Iris pigment epithelial cell (primary cell): ENCODE data around the gene VPS35.
"Not testable (repeated sequence)": the region's sequence is repeated elsewhere in the genome, so short reads cannot be mapped to it uniquely, and the experiment has no call there.

Experiments
- DNase-seq: peaks from one replicate; pipeline ENCODE4 v3.0.0-alpha.2; 2011; ENCODE audit warnings: low read depth

VPS35 gene

DNA sequence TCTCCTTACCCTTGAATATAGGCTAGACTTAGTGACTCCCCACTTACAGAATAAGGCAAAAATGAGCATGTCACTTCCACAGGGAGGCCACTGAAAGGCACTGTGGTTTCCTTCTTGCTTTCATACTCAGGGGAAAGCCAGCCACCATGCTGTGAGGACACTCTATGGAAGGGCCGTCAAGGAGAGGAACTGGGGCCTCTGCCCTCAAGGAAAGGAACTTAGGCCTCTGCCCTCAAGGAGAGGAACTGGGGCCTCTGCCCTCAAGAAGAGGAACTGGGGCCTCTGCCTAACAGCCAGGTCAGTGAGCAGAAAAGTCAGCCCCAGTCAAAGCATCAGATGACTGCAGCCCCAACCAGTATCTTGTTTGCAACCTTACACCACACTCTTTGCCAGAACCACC lies 30.1 kb downstream of the VPS35 start:
- peak; percentile 20 for DNase-seq

- no peak for DNase-seq
Observed at GRCh38 chr16:46651305-46651704, 37.7 kb downstream of the VPS35 start.

DNA sequence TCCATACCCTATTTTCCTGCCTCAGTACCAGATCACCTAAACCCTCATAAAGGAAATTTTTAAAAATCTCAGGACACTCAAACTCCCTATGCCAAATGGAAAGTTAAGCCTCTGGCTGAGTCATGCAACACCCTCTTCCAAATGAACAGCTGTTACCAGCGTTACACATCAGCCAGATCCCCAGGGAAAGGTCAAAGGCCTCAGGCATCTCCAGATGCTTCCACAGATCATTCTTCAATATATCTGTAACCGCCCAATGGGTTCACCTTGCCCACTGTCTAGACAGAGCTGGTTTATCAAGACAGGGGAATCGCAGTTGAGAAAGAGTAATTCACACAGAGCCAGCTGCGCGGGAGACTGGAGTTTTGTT lies 38.7 kb downstream of the VPS35 start:
- DNase-seq = no peak

GRCh38 chr16:46649588-46650253 lies 39.3 kb downstream of the VPS35 start:
- no peak for DNase-seq

GRCh38 chr16:46648656-46649055 lies 40.3 kb downstream of the VPS35 start:
- DNase-seq = no peak

DNA sequence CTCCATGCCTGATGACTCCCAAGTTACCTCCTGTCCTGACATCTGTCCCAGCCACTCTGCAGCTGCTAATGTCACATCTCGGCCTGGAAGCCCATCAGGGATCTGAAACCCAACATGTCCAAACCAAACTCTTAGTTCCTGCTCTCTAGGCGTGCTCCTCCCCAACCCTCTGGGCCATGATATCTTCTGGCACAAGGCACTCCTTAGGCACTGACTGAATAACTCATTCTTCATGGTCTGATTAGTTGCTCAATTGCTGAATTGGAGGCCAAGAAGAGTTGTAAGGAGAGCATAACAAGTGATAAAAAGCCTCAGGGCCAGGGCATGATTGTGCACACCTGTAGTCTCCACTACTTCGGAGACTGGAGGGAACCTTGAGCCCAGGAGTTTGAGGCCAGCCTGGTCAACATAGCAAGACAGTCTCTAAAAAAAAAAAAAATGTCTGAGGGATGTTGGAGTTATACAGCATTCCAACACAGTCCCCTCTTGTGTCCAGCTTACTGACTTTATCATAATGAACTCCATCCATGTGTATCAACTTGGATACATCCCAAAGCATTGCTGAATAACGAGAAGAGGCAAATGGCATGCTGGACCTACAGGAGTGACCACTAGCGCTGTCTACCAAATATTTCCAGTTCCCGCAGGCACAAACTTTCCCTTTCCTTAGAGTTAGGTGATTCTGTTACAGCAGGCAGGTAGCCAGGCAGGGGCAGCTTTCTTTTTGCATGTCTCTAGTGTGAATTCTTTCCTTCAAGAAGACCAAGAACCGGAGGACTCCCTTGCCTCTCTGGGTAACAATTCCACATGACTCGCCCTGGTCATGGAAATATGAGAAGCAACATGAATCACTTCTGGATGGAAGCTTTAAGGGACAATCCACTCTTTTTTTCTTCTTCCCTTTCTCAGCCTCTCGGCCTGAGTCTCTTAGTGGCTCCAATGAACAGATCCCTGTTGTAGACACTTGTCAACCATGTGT lies 49.7 kb downstream of the VPS35 start:
- DNase-seq = peak; percentile 65

DNA sequence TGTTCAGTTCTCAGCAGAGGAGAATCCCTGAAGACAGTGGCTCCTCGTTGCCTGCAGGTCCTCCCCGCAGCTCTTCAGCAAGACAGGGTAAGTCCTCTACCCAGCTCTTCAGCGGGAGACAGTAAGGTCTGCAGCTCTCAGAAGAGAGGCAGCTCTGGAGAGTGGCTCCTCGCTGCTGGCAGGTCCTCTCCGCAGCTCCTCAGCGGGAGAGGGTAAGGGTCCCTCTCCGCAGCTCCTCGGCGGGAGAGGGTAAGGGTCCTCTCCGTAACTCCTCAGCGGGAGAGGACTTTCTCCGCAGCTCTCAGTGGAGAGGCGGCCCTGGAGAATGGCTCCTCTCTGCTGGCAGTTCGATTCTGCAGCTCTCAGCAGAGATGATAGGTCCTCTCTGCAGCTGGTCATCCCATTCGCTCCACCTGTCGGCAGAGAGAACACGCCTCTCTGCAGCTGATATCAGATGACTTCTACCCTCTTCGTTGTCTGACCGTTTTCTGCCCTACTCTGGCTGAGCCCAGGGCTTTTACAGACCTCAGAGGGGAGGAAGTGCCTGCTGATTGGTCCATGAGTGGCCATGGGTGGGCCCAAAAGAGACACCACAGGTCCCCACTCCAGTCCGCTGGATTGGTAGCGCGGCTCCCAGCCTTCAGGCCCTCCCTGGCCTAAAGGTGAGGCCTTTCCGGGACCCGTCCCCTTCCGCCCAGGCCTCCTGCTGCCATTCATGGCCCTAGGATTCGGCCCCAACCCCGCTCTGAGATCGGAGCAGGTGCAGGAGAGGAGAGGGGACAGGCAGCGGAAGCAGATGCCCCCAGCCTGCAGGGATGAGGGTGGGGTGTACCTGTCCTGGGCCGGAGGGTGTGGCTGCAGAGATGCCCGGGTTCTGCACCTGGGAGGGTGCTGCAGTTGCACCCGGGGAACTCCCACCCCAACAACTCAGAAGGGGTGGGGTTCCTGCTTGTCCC lies 55.9 kb downstream of the VPS35 start:
- no peak for DNase-seq

DNA sequence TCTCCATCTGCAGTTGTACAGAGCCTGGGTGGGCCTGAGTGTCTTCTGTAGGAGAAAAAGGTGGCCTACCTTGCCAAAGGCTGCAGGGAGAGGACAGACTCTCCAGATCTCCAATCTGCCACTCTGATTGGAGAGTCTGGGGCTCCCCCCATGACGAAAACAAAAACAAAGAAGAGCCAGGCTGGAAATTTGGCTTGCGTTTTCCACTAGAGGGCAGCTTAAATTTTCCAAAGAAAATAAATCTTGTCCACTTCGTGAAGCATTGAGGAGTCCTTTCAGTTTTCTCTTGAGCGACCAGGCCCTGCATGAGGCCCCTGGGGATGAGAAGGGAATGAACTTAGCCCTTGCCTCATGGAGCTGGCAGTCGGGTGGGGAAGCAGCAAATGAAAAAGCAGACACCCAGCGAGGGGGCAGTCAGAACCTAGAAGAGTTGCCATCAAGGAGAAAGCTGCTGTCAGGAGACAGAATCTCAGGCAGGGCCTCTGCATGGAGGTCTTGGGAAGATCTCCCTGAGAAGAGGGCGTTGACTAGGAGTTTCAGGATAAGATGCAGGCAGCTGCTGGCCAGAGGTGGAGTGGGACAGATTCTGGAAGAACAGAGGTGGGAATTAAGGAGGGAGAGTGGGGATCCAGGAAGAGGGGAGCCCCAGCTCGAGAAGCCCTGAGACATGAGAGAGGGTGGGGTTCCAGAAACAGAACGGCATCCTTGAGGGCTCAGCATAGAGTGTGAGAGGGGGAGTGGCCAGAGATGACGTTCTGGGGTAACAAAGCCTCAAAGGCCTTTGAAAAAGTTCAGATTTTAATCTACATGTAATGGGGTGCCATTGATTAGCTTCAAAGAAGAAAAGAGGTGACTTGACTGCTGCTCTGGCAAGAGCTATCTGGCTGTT lies 59.4 kb downstream of the VPS35 start:
- peak; percentile 61 for DNase-seq

DNA sequence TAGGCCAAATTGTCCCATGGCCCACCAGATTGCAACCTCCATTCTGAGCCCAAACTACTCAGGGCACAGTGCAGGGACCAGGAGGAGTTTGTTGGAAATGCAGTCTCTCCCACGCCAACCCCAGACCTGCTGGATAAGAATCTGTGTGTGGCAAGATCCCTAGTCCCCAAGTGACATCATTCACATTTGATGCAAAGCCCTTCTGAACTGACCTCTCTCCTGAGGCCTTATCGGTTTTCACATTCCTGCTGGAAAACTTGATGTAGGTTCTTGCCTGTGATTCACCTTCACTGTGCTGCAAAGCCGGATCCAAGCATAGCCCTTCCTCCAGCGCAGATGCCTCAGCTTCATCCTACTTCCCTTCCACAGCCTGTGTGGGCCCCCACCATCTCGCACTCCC lies 61.2 kb downstream of the VPS35 start:
- DNase-seq = no peak

DNA sequence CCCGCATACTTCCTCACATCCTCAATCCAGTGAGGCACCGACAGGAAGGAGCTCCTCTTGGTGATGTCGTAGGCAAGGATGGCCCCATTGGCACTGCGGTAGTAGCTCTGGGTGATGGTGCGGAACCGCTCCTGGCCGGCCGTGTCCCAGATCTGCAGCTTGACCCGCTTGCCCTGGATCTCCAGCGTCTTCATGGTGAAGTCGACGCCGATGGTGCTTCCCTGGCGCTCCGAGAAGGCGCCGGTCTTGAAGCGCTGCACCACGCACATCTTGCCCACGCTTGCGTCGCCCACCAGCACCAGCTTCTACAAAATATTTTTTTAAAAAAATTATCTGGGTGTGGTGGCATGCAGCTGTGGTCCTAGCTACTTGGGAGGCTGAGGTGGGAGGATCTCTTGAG lies 62.3 kb downstream of the VPS35 start:
- DNase-seq = not testable (repeated sequence)

DNA sequence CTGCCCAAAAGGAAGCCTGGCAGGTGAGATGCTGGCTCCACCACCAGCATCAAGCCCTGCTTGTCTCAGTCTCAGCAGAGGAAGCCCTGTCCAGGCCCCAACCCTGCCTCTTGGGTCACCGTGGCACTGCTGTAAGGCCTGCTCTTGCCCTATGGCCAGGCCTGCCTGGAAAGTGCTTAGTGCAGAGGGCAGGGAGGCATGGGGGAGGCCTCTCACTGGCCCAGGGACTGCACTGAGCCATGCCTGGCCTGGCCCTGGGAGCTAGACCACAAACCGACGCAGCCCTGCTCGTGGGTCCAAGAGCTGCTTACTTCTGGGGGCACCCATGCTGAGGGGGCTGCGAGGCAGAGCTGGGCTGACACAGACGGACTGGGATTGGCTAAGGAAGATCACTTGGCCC lies 64.1 kb downstream of the VPS35 start:
- not testable (repeated sequence) for DNase-seq

- DNase-seq = not testable (repeated sequence)
Observed at GRCh38 chr16:46623707-46624106, 65.3 kb downstream of the VPS35 start.

- DNase-seq = not testable (repeated sequence)
Observed at GRCh38 chr16:46623246-46623645, 65.7 kb downstream of the VPS35 start.

DNA sequence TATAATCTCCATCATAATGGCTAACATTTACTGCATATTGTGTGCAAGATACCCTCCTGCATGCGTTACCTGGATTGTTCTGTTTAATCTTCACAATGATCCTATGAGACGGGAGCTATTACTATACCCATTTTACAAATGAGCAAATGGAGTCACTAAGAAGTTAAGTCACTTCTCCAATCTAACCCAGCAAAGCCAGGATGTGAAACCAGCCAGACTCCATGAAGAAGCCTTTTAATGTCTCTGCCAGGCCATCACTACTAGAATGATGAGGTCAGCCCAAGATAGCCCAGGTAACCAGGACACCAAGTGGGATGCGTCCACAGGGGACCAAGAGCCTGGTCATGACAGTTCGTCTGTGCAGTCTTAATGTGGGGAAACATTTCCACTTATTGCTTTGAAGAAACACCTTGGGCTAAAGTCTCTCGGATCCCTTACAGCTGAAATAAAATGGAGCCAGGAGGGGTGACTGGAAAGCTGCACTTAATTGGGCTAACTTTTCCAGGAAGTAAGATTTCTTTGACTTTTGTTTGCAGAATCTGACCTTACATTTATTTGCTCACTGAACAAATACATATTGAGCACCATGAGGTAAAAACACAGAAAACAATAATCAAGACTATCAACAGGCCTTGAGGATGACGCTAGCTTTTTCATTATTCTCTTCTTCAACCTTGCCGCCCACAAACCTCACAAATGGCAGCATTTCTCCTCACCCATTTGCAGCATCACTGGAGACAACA lies 66.9 kb downstream of the VPS35 start:
- DNase-seq = no peak

- peak; percentile 88 for DNase-seq
Observed at GRCh38 chr16:46621006-46621933, 67.7 kb downstream of the VPS35 start, which contains the start of gene SHCBP1. TSS of gene SHCBP1 (minus strand) at chr16:46621379. CDS start at chr16:46621359, 20 bp downstream.

GRCh38 chr16:46620266-46621005 lies 68.5 kb downstream of the VPS35 start:
- peak; percentile 26 for DNase-seq

DNA sequence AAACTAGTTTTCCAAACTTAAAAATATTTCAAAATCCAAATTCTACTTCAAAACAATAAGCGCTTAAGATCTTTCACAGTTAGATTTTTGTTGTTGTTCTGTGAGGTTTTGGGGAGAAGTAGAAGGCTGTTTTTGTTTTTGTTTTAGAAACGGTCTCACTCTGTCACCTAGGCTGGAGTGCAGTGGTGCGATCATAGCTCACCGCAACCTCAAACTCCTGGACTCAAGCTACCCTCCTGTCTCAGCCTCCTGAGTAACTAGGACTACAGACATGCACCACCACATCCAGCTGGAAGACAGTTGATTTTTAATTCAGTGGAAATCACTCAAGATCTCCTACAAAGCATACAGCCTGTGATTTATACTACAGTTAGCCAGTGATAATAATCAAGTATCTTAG lies 70.5 kb downstream of the VPS35 start:
- DNase-seq = no peak

DNA sequence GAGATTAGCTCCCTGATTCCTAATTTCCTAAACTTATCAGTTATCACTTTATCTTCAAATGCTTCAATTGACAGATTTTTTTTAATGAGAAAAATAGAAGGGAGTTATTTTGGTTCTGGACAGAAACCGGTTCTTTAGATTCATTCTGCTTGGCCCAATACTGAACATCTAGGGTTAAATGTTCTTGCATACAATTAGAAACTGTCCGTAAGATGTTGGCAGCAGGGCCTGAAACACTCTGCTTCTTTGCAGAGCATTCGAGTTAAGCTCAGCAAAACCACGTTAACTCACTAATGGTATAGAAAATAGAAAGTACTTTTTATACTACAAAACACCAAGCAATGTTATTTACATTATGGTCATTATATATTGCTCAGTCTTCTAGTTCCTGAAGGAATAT lies 75.0 kb downstream of the VPS35 start:
- no peak for DNase-seq
